CD1c-positive myeloid dendritic cell (primary cell): ENCODE results near the gene BAK1.
A peak's percentile ranks its signal among the peaks of the same experiment; 100 is the strongest.

ENCODE experiments used
- DNase-seq: peaks from one replicate; pipeline ENCODE4 v3.0.0-alpha.2; 2016; ENCODE audit errors: extremely low spot score

The BAK1 gene

DNA sequence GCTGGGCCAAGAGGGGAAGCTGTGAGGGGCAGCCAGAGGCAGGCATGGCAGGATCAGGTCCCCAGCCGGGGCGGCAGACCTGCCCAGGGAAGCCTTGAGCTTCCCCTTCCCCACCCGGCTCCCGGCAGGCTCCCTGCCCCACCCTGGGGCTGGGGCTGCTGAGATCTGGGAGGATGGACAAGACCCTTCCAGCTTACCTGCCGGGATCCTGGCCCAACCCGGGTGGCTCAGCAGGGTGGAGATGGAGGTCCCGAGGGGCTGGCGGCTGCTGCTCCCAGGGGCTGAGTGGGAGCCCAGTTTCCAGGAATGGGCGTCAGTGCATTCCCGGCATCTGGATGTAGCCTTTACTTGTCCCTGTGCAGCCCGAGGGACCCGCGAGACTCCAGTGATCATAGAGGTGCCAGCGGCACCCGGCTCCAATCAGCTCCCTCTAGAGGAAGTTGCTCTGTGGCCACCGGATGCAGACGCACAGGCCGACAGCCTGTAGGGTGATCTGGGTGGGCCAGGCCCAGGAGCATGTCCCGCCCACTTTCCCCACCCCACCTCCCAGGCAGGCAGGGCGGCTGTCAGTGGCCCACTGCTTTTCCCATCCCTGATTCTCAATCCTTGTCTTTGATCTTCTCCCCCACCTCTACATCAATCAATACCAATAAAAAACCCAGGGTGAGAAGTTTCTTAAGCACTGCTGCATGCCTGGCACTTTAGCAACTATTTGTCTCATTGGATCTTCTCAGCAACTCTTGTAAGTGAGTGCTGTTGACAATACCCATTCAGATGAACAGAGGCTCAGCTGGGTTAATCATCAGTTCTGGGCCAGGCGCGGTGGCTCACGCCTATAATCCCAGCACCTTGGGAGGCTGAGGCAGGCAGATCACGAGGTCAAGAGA, at the start of gene BAK1:
BAK1 (minus strand) TSS at position 449 of the 887 bp plus-strand sequence. CDS start 2,672 bp downstream, outside the sequence.
- DNase-seq, result peak; percentile 83

DNA sequence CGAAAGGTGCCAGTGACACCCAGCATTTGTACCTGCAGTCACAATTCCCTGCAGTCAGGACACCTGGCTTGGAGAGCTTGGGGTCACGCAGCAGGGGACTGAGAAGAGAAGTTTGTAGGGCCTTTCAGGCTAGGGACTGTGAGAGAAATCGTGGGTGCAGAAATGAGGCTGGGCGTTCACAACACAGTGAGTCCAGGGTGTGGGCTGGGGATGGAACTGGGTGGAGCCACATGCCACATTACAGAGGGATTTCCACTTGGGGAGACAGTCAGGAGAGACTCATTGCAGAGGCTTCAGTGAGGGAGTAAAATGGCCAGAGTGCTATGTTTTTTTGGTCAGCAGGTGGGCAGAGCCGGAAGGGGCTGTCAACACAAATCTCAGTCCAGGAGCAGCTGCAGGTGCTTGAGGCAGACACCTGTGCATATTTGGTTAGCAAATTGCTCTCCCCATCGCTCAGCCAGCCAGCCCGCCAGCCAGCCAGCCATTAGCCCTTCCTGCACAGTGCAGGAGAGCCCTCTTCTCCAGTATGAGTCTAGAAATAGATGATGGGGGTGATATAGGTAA, 48.4 kb upstream of the BAK1 start:
- DNase-seq, result no peak

DNA sequence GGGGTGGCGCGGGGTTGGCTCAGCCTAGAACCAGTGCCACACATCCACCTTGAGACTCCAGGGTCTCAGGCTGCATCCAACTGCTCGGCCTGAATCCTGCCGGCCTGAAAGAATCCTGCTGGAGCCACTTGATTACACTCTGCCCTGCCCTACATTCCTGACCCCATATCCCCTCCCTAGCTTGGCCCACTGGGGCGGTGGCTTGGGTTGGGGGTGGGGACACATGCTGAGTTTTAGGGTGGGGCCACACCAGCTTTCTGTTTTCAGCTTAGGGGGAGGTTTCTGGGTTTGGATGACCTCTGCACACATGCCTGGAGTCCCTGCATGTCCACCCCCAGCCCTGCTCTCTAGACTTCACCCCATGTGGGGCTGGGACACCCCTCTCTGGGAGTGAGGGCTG, 47.8 kb upstream of the BAK1 start:
- no peak for DNase-seq

DNA sequence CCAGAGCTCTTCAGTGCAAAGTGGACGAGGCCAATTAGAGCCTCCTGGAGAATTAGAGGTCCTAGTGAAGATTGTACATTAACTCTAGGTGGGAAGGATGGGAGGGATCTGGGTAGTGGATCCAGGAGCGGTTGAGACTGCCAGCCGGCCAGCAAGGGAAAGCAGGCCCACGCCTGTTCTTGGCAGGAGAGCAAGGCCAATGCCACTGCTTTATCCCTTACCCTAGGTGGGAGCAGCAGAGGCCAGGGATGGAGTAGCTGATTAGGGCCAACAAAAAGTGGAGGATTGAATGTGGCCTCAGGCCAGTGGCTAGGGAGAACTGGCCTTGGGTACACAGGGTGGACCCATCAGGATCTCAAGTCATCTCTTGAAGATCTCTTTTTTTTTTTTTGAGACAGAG, 44.8 kb upstream of the BAK1 start:
- DNase-seq, result no peak

DNA sequence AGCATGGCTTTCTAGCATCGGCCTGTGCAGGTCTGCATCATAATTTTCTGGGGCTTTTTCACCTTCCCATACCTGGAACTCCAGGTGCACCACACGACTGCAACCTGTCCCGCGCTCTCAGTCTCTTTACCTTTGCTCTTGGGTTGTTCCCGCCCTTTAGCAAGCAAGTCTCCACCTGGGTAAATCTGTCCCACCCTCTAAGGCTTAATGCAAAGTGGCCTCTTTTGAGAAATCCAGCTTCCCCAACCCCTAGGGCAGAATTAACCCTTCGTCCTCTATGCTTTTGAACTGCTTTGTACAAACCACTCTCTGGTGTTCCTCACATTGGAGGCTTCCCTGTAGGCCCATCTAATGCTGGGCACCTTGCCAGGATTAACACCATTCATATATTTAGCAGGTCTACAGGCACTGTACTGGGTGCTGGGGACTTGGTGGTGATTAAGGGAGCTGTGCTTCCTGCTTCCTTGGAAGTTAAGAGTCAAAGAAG, 43.9 kb upstream of the BAK1 start:
- no peak for DNase-seq

DNA sequence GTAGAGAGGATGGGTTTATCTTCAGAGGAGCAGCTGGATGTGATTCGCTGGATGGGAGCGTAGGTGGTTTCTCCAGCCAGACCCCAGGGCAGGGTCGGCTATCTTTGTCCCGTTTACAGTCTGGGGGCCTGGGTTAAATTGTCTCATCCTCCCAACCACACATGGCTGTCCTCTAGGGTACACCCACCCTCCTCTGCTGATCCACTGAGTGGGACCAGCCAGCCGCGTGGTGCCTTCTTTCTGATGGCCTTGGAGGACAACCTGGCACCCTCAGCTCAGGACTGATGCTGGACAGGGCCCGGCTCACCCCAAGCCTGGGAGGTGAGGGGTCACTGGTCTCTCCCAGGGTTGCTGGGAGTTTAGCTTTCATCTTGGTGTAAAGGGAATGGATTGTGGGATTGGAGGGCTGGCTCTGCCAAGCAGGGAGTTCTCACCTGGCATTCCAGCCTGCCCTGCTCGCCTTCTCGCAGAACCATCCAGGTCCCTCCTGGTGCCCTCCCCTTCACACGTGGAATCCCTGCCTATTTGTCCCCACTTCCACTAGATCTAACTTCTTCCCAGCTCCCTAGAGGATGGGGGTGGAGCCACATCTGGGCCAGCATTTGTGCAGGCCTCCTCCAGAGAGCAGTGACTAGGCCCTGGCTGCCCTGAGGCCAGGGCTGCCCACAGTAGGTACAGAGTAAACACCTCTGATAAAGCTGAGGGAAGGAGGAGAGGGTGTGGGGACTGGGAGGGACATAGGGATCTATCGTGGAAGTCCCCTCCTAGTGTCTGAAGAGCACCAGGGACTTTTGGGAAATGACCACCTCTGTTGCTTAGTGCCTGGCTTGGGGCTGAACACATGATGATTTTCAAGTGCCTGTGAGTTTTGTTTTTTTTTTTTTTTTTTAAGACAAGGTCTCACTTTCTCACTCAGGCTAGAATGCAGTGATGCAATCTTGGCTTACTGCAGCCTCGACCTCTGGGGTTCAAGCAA, 42.7 kb upstream of the BAK1 start:
- DNase-seq, result no peak

DNA sequence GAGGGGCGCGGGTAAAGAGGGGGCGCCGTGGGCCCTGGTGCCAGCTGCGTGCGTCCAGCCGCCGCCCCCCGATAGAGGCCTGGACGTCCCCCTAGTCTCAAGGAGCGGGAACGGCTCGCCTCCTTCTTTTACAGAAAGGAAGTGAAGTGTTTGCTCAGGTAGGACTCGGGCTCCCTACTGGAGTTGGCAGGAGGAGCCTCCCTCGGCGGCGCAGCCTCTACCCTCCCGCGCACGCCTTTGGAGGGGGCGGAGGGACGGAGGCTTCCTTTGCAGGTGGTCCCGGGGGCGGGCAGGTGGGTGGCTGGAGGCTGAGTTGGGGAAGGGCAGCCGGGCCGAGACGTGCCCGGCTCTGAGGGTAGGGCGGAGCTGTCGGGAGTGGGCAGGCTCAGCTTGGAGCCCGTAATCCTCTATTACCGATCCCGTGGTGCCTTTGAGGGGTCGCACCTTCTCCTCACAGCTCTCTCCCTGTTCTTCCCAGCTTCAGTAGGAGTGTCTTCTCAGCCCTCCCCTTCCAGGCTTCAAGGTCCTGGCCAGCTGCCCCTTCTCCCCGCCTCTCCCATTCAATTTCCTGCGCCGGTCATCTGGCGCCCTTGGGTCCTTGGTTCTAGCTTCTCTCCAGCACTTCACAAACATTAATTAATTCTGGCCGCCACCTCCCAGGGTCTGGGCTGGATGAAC, 41.8 kb upstream of the BAK1 start:
- no peak for DNase-seq

DNA sequence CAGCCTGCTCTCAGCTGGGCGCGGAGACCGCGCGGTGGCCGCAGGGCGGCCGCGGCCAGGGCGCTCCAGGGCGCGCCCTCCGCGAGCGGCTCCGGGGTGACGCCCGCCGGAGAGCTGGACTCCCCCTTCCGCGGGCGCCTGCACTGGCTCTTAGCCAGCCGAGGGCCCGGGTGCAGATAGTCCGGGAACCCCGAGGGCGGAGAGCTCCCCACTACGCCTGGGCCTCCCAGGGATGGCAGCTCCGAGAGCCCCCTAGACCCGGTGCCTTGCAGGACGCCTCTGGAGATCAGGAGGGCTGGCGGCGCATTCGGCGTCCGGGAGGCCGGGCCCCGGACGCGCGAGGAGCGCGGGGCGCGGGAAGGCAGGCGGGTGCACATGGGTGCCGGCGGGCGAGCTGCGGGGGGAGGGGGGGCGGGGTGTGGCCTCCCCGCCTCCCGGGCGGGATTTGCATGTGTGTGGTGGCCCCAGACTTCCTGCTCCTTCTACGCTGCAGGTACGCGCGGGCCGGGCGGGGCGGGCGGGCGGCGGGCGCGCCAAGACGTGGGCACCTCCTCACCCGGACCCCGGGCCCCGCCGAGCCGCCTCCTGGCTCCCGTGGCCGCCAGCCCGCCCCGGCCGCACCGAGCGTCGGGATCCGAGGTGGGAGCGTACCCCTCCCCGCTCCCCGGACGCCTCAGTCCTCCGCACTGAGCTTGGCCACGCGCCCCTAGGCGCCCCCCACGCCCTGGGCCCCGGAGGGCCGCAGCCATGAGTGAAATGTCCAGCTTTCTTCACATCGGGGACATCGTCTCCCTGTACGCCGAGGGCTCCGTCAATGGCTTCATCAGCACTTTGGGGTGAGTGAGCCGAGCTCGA, 41.0 kb upstream of the BAK1 start, which contains the start of gene ITPR3:
ITPR3 (plus strand) TSS at position 467 of the 855 bp plus-strand sequence; CDS start at position 748, 281 bp downstream.
- peak; percentile 73 for DNase-seq

DNA sequence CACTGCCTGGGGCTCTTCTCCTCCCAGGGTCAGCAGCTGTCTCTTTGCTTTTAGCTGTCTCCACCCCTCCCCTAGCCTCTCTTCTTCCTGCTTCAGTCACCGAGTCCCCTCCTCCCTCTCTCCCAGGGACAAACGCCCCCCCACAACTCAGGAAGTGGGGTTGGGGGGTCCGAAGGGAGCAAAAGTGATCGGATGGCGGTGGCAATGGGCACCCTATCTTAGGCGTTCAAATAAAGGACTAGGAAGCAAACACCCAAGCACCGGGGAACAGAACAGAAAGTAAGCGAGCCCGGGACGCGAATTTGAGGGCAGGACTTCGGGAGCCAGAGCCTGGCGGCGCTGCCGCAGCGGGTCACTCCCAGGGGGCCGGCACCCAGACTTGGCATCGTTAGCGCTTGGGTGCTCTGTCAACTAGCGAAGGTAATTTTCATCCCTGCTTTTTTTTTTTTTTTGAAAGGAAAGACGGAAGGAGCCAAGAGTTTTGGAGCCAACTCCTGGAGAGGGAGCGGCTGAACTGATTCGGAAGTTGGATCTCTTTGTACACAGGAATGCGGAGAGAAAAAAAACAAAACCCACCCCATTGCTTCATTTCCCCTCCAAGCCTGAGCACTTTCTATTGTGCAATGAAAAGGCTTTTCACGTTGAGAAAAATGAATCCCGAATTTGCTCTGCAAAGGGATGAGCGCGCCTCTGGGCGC, 40.2 kb upstream of the BAK1 start:
- DNase-seq, result peak; percentile 27

DNA sequence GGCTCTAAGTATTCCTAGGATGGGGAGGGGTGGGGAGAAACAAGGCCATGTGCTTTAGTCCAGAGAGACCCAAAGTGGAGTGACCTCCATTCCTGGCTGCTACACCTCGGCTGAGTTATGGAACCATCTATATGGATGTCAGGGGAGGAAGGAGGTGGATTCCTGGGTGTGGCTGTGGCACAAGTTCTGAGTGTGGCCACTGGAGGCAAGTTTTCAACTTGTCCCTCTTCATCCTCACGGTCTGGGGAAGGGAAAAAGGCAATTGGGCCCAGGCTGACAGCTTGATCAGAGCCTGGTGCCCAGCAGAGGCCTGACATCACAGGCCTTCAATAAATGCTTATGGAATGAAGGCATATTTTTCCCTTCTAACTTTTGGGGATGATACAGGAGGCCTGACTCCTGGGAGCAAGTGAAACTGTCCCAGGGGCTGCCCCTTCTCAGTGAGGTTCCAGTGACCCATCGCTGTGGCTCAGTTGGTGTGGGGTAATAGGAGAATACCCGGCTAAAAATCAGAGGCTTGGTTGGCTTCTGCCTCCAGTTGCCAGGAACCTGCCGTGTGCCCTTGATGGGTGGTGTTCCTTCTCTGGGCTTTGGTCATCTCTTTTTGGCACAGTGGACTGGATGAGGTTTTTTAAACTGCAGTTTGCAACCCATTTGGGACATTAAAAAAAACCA, 39.2 kb upstream of the BAK1 start:
- DNase-seq, result no peak

DNA sequence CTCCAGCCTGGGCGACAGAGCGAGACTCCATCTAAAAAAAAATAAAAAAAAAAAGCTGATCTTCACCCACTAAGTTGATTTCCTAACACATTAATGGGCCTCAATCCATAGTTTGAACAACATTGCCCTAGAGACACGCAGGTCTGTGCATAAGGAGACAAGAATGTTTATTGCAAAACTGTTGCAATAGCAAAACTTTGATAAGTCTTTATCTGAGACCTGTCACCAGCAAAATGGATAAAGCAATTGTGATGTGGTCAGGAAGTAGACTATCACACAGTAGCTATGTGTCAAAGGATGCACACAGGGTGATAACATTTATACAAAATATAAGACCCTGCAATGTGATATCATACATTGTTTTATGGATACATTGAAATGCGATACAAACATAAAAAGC, 36.8 kb upstream of the BAK1 start:
- DNase-seq, result no peak

DNA sequence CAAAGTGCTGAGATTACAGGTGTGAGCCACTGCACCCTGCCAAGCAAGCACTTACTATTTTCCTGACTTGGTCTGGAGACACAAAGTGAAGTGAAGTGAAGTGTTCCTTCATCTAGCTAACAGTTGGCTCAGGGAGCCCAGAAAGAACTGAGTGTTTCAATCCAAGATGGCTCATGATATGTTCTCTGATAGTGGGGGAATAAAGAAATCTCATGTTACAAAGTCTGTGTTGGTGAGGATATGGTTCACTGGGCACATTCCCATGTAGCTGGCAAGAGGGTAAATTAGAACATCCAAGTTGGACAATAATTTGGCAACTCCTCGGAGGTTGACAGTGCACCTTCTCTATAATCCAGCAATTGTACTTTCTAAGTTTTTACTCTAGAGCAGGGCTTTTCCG, 36.0 kb upstream of the BAK1 start:
- no peak for DNase-seq

DNA sequence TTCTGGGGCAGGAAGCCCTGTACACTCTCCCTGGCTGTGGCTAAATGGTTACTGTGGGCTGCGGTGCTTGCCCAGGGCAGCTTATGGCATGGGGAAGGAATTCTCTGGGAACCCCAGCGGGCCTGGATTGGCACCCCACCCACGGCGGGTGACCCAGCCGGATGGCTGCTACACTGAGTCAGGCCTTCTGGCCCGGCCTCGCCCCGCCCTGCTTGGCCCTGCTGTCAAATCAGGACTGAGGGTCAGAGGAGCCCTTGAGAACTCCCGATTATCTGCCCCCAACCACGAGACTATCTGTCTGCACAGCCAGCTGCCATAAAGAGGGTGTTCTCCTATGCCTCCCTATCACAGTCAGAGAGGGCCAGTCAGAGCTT, 33.7 kb upstream of the BAK1 start:
- DNase-seq, result no peak

DNA sequence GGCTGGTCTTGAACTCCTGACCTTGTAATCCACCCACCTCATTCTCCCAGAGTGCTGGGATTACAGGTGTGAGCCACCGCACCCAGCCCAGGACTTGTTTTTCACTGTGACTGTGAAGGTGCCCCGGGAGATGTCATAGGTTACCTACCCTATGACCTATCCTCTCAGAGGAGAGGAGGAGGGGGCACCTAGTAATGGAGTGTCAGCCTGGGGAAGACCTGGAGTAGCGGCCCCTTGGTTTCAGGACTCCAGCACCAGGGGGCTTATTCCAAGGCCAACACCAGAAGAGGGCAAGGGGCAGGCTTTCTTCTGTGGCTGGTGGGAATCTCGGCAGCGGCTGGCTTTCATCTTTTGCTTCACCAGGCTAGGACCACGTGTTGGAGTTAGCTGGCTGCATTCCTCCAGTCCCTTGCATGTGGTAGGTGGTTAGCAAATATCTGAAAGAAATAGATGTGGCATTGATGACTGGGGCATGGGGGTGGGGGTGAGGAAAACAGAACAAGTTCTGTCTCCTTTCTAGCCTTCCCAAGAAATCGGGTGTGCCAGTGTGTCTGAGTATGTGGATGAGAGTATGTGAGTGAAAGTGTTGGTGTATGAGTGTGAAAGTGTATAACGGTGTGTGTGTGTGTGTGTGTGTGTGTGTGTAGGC, 33.2 kb upstream of the BAK1 start:
- no peak for DNase-seq

DNA sequence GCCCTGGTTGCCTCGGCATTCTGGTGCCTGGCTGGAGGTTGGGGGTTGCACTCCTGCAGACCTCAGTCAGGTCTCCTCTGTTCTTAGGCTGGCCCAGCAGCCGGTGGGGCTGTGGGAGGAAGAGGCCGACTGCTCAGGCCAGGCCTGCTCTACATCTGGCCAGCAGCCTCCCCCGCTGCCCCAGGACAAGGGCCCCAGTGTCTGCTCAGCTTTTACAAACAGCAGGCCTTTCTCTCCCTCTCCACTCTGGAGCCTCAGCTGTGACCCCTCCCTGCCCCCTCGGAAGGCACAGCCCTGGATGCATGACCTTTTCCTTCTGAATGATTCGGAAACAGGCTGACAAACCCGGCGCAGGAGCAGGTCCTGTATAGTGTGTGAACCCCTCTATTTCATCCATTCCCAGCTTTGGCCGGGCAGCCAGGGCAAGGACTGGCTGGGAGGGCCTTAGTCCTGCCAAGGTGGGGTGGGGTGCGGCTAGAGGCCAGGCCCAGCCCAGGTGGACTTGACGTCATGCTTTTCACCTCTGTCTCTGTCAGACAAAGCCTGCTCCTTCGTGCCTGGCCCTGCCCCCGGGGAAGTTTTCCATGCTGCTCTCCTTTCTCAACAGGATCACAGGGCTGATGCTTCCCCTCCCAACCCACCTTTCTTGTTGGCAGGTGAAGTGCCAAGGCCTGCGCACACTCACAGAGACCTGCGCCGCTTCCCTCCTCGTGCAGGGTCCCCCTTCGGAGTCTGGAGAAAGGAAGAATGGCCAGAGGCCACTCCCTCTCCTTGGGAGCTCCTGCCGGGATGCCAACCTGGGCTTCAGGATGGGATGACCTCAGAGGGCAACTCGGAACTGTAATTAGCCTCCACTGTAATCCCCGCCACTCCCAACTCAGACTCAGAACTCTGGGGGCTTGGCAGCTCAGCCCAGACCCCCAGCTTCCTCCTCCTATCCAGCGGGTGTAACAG, 31.0 kb upstream of the BAK1 start:
- no peak for DNase-seq

DNA sequence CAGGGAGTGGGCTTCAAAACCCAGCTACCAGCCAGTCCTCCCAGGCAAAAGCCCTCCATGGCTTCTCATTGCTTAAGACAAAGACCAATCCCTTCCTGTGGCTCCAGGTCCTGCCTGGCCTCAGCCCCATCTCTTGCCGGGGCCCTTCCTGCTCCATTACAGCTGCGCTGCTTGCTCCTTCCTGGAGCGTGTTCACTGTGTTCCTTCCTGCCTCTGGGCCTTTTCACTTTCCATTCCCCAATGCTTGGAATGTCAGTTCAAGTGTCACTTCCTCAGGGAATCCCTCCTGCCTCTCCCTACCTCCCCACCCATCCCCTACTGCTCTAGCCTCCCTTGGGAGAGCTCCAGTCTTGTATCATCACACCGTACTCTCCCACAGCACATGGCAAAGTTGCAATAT, 30.0 kb upstream of the BAK1 start:
- no peak for DNase-seq

DNA sequence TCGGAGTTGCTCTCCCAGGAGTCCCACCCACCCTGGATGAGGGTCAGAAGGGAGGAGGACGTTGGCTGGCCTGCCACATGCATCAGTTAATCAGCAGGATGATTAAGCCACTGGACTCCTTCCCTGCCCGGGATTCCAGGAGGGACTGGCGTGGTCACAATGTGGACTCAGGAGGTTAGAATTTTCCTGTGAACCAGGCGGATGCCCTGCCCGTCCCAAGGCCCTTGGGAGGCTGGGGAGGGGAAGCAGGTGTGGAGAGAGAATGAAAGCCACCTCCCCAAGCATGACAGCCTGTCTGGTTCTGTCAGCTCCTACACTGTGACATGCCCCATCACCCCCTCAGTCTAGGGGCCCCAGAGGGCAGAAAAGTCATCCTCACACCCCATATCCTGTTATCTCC, 29.5 kb upstream of the BAK1 start:
- no peak for DNase-seq

DNA sequence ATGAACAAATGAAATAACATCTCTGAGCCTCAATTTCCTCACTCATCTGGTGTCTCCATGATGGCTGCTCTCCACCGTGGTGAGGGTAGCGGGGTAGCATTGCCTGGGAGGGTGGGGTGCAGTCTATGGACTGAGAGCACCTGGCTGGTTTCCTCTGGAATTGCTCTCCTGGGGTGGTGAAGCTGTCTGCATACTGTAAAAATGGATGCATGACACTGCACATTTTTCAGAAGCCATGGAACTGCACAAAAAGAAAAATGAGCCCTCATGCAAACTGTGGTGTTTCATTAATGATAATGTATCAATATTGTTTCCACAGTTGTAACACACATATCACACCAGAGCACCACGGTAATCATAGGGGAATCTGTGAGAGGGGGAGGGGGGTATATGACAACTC, 28.9 kb upstream of the BAK1 start:
- DNase-seq, result no peak
